Measurements from ENCODE around the gene ST7L.

DNA sequence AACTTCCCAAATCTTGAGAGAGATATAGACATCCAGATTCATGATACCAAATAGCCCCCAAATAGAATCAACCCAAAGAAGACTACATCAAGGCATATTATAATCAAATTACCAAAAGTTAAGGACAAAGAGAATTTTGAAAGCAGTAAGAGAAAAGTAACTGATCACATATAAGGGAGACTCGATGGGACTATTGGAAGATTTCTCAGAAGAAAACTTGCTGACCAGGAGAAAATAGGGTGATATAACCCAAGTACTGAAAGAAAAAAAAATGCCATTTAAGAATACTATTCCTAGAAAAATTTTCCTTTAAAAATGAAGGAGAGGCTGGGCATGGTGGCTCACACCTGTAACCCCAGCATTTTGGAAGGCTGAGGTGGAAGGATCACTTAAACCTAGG, 140.6 kb downstream of the ST7L start:
- no peak for TF ChIP-seq TAF1 (IDR thresholded peaks at IDR 0.05; ENCODE audit: low read depth, low read length)
- no peak for TF ChIP-seq POLR2A (IDR thresholded peaks at IDR 0.05; ENCODE audit: low read depth, low read length)
- TF ChIP-seq POU2F2 (IDR thresholded peaks at IDR 0.05; ENCODE audit: low read depth, low read length) = no peak

All from GM12891 (cell line).